ENCODE data around the gene CADM1.

The CADM1 gene

GRCh38 chr11:115504276-115505158 is at the start of gene CADM1:
Gene CADM1 (minus strand): TSS chr11:115504415.
- DNase-seq (ENCODE audit: low read depth), result peak; percentile 9

- DNase-seq (ENCODE audit: low read depth), result no peak
Observed at GRCh38 chr11:115552773-115553438, 48.7 kb upstream of the CADM1 start.

- no peak for DNase-seq (ENCODE audit: low read depth)
Observed at GRCh38 chr11:115552151-115552772, 48.0 kb upstream of the CADM1 start.

- no peak for DNase-seq (ENCODE audit: low read depth)
Observed at GRCh38 chr11:115550291-115551059, 46.3 kb upstream of the CADM1 start.

DNA sequence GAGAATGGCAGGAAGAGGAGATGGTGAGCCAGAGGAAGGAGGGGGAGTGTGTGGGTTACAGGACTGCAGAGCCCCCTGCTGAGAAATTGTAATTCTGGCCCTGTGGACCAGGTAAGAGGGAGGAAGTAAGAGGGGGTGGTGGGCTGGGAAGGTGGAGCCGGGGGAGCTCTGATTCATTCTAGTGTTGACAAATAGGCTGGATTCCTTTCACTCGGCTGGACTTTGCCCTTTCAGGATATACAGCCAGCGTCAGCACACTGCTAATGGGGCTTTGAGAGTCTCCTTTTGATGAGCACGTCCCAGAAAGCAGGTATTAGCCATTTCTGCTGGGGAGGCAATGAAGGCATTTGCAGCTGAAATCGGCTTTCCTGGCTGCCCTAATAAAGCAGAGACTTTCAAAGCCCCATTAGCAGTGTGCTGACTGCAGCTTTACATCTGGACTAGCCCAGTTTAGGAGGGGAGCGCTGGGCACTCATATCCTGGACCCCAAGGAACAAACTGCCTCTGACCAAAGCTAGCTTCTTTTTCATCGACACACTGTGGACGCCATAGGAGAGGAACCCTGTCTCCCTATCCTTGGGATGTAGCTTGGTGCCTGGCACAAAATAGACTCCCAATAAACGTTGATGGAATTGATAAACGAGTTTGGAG is 44.8 kb upstream of the CADM1 start:
- no peak for DNase-seq (ENCODE audit: low read depth)

DNA sequence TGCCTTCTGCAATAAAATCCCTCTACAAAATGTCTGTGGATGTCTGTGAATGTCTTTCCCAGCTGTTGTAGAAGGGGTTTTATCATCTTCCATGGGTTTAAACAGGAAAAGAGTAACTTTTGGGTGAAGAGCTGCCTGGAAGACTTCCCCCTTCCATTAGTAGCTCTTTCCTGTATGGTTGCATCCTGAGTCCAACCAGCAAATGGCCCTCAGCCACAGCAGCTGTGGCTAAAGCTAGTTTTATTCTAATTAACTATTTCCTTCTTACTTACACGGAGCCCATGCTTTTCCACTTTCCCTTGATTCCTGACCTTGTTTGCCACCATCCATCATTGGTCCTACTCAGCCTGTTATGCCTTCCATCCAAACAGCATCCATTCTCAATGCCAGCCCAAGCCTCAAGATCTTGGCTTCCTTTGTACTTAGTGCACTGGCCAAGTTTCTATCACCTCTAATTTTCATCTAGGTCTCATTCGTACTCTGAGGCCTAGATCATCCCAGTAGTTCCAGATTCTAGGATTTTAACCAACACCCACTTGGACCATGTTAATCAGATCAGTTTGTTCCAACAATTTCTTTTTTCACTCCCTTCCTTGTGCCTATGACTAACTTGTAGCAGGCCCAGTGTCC is 41.5 kb upstream of the CADM1 start:
- no peak for DNase-seq (ENCODE audit: low read depth)

- DNase-seq (ENCODE audit: low read depth), result no peak
Observed at GRCh38 chr11:115544422-115544948, 40.3 kb upstream of the CADM1 start.

DNA sequence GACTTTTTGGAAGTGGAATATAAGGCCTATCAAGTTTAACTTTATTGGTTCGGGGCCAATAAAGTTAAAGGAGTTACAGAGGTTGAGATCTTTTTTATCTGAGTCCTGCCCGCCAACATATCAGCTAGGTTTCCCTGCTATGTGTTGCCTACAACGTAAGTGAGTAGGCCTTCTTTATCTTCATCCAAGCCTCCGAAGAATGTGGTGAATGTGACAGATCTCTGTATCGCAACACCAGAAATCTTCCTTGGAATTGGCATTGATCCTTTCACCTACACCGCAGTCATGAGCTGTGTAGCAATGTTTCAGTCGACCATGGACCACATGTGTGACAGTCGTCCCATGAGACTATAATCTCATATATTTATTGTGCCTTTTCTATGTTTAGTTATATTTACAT is 37.3 kb upstream of the CADM1 start:
- DNase-seq (ENCODE audit: low read depth), result no peak

DNA sequence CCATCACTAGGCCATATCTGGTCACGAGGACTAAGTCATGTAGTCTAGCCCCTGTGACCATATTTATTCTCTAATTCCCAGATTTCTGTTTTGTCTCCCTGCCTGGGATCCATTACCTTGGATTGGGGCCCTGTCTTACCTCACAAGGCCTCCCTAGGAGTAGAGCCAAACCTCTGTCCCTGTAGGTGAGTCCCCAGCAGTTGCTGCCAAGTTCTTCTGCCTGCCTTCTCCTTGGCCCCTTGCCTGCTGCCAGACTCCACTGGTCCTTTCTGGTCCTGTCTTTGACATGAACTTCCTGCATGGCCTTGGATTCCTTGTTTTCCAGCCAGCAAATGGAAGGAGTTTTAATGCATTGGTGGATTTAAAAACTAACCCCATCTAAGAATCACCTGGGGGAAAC is 35.6 kb upstream of the CADM1 start:
- DNase-seq (ENCODE audit: low read depth), result no peak

DNA sequence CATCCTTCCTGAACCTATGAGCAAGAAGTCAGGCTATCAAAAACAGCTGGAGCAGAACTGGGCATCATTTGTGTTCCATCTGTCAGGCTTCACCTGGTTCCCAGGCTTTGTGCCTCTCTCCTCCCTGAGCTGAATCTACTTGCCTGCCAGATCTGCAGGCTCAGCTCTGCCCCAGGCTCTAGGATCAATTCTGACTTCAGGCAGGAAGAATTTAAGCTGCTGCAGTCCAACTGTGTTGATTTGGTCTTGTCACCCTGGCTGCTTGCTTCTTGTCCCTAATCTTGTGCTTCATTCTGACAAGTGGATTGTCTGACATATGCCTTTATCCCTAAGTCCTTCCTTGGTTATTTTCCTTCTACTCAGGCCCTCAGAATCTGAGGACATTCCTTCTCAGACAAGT is 31.6 kb upstream of the CADM1 start:
- DNase-seq (ENCODE audit: low read depth), result no peak

DNA sequence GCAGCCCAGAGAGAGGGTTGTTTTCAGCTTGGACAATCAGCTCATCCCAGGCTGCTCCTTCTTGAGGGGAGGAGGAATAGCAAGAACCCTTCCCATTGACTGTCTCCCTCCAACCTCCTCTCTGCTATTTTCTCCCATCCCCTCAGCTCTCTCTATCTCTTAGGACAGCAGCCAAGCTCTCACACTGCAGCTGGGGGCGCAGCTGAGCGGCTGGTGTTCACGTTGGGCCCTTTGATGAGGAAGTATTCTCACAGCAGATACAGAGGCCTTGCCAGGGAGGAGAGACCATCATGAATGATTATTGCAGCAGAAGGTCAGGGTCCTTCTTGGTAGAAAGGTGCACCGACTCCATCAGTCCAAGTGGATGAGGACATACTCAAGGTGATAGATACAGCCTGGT is 26.5 kb upstream of the CADM1 start:
- DNase-seq (ENCODE audit: low read depth), result no peak

DNA sequence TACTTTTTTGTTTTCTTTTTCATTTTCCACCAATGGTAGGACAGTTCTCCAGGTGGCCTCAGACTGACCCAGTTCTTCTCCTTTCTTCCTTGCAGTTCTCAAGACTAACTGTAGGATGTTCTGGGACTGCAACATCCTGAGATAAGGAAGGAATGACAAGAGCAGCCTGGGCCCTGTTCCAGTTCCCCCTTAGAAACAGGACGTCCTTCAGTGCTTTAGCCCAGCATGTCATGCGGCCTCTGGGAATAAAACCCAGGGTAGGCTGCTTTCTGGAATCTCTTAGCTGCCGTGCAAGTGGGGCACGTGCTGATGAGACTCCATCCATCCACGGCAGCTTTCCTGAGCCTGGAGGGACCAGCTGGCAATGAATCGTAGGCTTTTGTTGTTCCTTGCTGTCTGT is 24.0 kb upstream of the CADM1 start:
- DNase-seq (ENCODE audit: low read depth), result no peak

DNA sequence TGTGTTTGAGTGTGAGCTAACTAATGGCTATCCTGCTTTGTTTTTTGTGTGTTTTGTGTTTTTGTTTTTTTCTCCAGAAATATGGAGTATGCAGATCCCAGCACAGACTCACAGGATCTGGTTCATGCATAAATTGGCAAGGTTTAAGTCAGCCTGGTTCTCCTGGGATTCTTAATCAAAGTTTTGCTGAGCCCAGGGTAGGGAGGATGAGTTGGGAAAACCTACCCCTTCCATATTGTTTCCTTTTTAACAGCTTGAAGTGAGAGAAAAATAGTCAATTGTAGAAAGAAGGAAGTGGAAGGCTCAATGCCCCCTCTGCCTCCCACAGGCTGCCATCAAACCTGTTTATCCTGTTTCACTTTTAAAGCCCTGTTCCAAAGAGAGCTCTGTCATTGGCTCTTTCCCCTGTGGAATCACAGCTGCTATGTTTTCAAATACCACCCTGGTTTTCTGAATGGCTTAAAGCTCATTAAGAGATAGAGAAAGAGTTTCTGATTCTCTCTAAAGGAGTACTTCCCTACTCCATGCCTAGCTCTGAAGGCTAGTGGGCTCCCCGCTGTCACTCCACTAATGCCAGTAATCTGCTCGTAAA is 23.4 kb upstream of the CADM1 start:
- no peak for DNase-seq (ENCODE audit: low read depth)

- no peak for DNase-seq (ENCODE audit: low read depth)
Observed at GRCh38 chr11:115525531-115526006, 21.4 kb upstream of the CADM1 start.

DNA sequence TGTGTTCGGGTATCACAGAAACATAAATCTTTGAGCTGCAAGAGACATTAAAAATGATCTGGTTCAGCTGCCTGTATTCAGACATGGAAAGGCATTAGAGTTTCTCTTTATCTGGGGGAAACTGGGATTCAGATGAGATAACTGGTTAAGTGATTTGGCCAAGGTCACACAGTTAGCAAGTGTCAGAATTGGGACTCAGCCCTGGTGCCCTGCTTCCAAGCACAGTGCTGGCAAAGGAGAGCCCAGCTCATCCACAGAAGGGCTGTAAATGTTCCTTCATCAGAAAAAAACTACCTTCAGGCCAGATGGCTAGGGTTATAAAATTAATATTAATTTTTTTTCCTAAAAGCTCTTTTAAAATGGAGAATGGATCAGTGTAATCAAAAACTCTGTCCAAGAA is 20.4 kb upstream of the CADM1 start:
- no peak for DNase-seq (ENCODE audit: low read depth)

DNA sequence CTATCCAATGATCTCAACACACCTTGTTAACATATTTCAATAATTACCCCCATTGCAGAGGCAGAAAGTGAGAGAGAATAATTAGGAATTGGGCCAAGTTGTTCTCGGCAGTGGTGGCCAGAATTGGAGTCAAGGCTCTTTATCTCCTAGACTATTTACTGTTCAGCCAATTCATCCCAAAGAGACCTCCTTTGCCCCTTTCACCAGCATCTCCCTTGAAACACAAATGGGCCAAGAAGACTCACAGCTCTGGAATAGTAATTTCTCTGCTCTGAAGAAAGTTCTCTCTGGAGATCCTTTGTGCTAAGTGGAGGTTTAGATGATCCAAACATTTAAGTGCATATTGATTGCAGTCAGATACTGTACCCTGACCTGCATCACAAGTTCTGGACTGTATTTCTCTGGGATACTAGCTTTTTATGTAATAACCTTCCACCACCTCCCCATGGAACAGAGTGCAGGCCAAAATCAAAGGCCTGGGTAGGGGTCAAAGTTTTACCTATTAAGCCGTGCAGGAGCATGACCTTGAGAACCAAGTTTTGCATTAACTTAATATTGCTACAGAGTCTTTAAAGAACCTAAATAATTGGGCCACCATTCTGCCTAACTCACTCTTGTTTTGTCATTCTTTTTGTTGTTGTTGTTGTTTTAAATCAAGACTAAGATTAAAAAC is 19.6 kb upstream of the CADM1 start:
- DNase-seq (ENCODE audit: low read depth), result no peak

DNA sequence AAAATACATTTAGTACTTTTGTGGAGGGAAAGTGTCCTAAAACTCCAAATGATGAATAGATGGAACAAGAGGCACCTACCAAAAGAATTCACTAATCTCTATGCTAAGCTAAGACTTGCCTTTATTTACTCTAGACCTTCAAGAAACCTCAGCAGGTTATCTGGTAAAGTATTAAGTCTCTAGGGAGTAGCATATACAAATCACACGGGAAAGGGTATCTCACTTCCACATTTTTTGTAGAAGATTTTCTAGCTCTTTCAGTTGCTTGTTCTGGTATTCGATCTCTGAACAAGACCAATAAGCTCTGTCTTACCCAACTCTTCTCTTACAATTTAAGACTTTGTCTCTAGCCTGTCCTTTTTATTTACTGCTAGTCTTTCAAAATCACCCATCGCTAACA is 18.1 kb upstream of the CADM1 start:
- DNase-seq (ENCODE audit: low read depth), result no peak

- DNase-seq (ENCODE audit: low read depth), result no peak
Observed at GRCh38 chr11:115521825-115522224, 17.6 kb upstream of the CADM1 start.

DNA sequence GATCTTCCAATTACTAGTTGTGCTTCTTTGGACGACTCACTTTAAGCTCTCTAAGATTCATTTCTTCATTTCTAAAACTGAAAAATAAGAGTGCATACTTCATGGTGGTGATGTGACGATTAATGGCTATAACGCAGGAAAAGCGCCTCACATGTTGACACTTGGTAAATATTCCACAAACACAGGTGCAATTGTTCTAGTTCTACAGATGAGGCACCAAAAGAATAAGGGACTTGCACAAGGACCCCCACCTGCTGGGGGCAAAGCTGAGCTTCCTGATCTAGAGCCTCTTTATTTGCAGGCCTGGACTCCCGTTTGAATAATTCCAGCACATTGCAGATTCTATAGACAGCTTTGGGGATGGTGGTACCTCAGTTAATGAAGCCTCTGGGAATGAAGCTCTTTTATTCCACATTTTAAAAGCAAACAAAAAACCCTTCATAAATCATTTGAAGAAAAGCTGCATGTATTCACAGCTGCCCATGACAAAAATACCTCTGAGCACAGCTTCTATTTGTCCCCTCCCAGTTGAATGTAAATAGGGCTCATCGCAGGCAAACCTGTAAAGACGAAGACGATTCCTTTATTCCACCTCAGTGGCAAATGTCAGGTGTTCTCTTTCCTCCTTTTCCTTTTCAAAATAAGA is 14.9 kb upstream of the CADM1 start:
- DNase-seq (ENCODE audit: low read depth), result no peak
